Liver (tissue), 9 donors: ENCODE results near the gene HYKK. TPM values are rescaled to one million over a fixed set of nuclear protein-coding genes. Genes with fewer than 3 reads are reported as not detected.

Experiments used
- DNase-seq: peaks from one replicate; pipeline ENCODE4 v3.0.0-alpha.2; 2017; ENCODE audit warnings: low spot score
- H3K27ac ChIP-seq, 2 donors: one replicate each; pipeline ENCODE4 v1.7.0; 2013; ENCODE audit warnings: inconsistent platforms in 2 of 2, low read length in 2 of 2, control low read depth in 1 of 2, low read depth in 1 of 2, mild to moderate bottlenecking in 1 of 2
- H3K27me3 ChIP-seq, 4 donors: one replicate each; pipeline versions ENCODE4 v1.6.1 to v1.7.0; 2013; ENCODE audit warnings: low read length in 3 of 4, inconsistent platforms in 1 of 4, mild to moderate bottlenecking in 1 of 4, moderate library complexity in 1 of 4; ENCODE audit not compliant: control insufficient read depth in 4 of 4, insufficient read depth in 4 of 4
- H3K36me3 ChIP-seq, 4 donors: one replicate each; pipeline versions ENCODE4 v1.6.1 to v1.7.0; 2013; ENCODE audit warnings: low read length in 3 of 4, mild to moderate bottlenecking in 3 of 4, low read depth in 1 of 4, moderate library complexity in 1 of 4; ENCODE audit not compliant: control insufficient read depth in 4 of 4, insufficient read depth in 3 of 4
- H3K4me1 ChIP-seq, 4 donors: one replicate each; pipeline versions ENCODE4 v1.6.1 to v1.7.0; 2013; ENCODE audit warnings: low read length in 3 of 4, mild to moderate bottlenecking in 3 of 4, moderate library complexity in 1 of 4; ENCODE audit not compliant: control insufficient read depth in 4 of 4, insufficient read depth in 4 of 4
- H3K4me3 ChIP-seq, 3 donors: one replicate each; pipeline versions ENCODE4 v1.6.1 to v1.7.0; 2013; ENCODE audit warnings: low read length in 3 of 3, control low read depth in 1 of 3, low read depth in 1 of 3, mild to moderate bottlenecking in 1 of 3
- H3K9ac ChIP-seq, 2 donors: one replicate each; pipeline ENCODE4 v1.7.0; 2013; ENCODE audit warnings: low read length in 2 of 2, mild to moderate bottlenecking in 2 of 2, moderate library complexity in 2 of 2, control low read depth in 1 of 2, low read depth in 1 of 2
- H3K9me3 ChIP-seq, 4 donors: one replicate each; pipeline versions ENCODE4 v1.6.1 to v1.7.0; 2013; ENCODE audit warnings: low read length in 3 of 4; ENCODE audit not compliant: control insufficient read depth in 4 of 4
- ATF3 ChIP-seq: IDR thresholded peaks from 2 replicates; pipeline ENCODE4 v1.6.1; 2016; ENCODE audit warnings: antibody characterized with exemption
- EGR1 ChIP-seq, 2 donors: IDR thresholded peaks; 2 replicates each; pipeline ENCODE4 v1.6.1; 2016 to 2018; ENCODE audit warnings: antibody characterized with exemption in 2 of 2, low read depth in 2 of 2
- FOXA1 ChIP-seq: IDR thresholded peaks from 2 replicates; pipeline ENCODE4 v1.6.1; 2016; ENCODE audit warnings: antibody characterized with exemption
- FOXA2 ChIP-seq: IDR thresholded peaks from 2 replicates; pipeline ENCODE4 v1.6.1; 2016; ENCODE audit warnings: antibody characterized with exemption
- GABPA ChIP-seq, 2 donors: IDR thresholded peaks in 1 of 2; conservative IDR thresholded peaks in 1 of 2; 2 replicates each; pipeline ENCODE4 v1.6.1; 2016; ENCODE audit warnings: antibody characterized with exemption in 2 of 2, mild to moderate bottlenecking in 1 of 2, moderate library complexity in 1 of 2
- HNF4A ChIP-seq, 2 donors: conservative IDR thresholded peaks; 2 replicates each; pipeline ENCODE4 v1.6.1; 2016; ENCODE audit warnings: antibody characterized with exemption in 2 of 2, mild to moderate bottlenecking in 2 of 2
- JUND ChIP-seq, 2 donors: IDR thresholded peaks; 2 replicates each; pipeline ENCODE4 v1.6.1; 2016; ENCODE audit warnings: antibody characterized with exemption in 2 of 2
- MAX ChIP-seq: IDR thresholded peaks from 2 replicates; pipeline ENCODE4 v1.6.1; 2016; ENCODE audit warnings: antibody characterized with exemption
- NR2F2 ChIP-seq: IDR thresholded peaks from 2 replicates; pipeline ENCODE4 v1.6.1; 2016; ENCODE audit warnings: antibody characterized with exemption
- RAD21 ChIP-seq, 2 donors: IDR thresholded peaks; 2 replicates each; pipeline ENCODE4 v1.6.1; 2016; ENCODE audit warnings: antibody characterized with exemption in 2 of 2, mild to moderate bottlenecking in 2 of 2
- SP1 ChIP-seq: IDR thresholded peaks from 2 replicates; pipeline ENCODE4 v1.6.1; 2018; ENCODE audit warnings: antibody characterized with exemption, mild to moderate bottlenecking
- YY1 ChIP-seq: IDR thresholded peaks from 2 replicates; pipeline ENCODE4 v1.6.1; 2016; ENCODE audit warnings: antibody characterized with exemption, mild to moderate bottlenecking
- ZBTB33 ChIP-seq: IDR thresholded peaks from 2 replicates; pipeline ENCODE4 v1.6.1; 2016; ENCODE audit warnings: antibody characterized with exemption
- whole genome bisulfite sequencing: extraction: QIAGEN DNeasy Blood & Tissue Kit; methylation state at CpG from one replicate; pipeline ENCODE4 v1.1.7; 2013; 5-methylcytosine and 5-hydroxymethylcytosine counted together
- polyA plus RNA-seq, 2 donors: library from polyadenylated mRNA; stranded (reverse) in 1 of 2; unstranded in 1 of 2; fragments of 200-250 nt in 1 of 2; fragments of >200 nt in 1 of 2; fragmentation: Nextera tagmentation in 1 of 2; extraction: Ambion mirVana in 1 of 2; gene quantifications; one replicate each; pipeline versions ENCODE4 v1.2.1 to v1.2.3, GENCODE V29; 2013 to 2015
- total RNA-seq, 2 donors: library from RNA; depleted of rRNA; stranded (reverse); fragments of >200 nt; gene quantifications; one replicate each; pipeline ENCODE4 v1.2.3, GENCODE V29; 2014
- TF ChIP-seq, protein P1 (sequence below): IDR thresholded peaks from 2 replicates; pipeline ENCODE4 v1.6.1; 2016; ENCODE audit warnings: antibody characterized with exemption, mild to moderate bottlenecking
- TF ChIP-seq, protein P2 (sequence below): fragments of 150-350 bp; IDR thresholded peaks from 2 replicates; pipeline ENCODE4 v1.5.1; 2017; ENCODE audit warnings: improper control_type of control experiment, low read depth, low read length; ENCODE audit not compliant: missing input control
- donor health status: healthy.
- donor health status: healthy.
- donor health status: healthy.
- donor health status: healthy.
- donor health status: healthy.

HYKK gene
- total and polyA plus RNA-seq, 4 donors: 1.7 to 7.7 (median 2.2) TPM

- WGBS: 98% methylated on average over 4 of the region's 4 CpGs
- H3K36me3 ChIP-seq: peaks cover 4 to 29% (median 24%) of the 10 kb centered on the region in 4 donors
- TF ChIP-seq SP1: no peak
- TF ChIP-seq NR2F2: no peak
- no peak for TF ChIP-seq JUND (IDR thresholded peaks at IDR 0.05)
- TF ChIP-seq FOXA2: no peak
- no peak for TF ChIP-seq MAX
- no peak for TF ChIP-seq YY1
- TF ChIP-seq ZBTB33: no peak
- no peak for TF ChIP-seq EGR1 (IDR thresholded peaks at IDR 0.05; ENCODE audit: low read depth in 2 of 2)
- TF ChIP-seq, protein P1, sequence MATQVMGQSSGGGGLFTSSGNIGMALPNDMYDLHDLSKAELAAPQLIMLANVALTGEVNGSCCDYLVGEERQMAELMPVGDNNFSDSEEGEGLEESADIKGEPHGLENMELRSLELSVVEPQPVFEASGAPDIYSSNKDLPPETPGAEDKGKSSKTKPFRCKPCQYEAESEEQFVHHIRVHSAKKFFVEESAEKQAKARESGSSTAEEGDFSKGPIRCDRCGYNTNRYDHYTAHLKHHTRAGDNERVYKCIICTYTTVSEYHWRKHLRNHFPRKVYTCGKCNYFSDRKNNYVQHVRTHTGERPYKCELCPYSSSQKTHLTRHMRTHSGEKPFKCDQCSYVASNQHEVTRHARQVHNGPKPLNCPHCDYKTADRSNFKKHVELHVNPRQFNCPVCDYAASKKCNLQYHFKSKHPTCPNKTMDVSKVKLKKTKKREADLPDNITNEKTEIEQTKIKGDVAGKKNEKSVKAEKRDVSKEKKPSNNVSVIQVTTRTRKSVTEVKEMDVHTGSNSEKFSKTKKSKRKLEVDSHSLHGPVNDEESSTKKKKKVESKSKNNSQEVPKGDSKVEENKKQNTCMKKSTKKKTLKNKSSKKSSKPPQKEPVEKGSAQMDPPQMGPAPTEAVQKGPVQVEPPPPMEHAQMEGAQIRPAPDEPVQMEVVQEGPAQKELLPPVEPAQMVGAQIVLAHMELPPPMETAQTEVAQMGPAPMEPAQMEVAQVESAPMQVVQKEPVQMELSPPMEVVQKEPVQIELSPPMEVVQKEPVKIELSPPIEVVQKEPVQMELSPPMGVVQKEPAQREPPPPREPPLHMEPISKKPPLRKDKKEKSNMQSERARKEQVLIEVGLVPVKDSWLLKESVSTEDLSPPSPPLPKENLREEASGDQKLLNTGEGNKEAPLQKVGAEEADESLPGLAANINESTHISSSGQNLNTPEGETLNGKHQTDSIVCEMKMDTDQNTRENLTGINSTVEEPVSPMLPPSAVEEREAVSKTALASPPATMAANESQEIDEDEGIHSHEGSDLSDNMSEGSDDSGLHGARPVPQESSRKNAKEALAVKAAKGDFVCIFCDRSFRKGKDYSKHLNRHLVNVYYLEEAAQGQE: no peak
- TF ChIP-seq RAD21 (IDR thresholded peaks at IDR 0.05): no peak
- TF ChIP-seq GABPA (IDR thresholded peaks at IDR 0.05 in 1 of 2, conservative IDR thresholded peaks at IDR 0.05 in 1 of 2): no peak
Measured at GRCh38 chr15:78501857-78502256, 5.5 kb upstream of the HYKK start.

GRCh38 chr15:78502641-78503040 is 4.7 kb upstream of the HYKK start:
- no peak overlapping the region for H3K27ac ChIP-seq
- no peak for TF ChIP-seq GABPA (IDR thresholded peaks at IDR 0.05 in 1 of 2, conservative IDR thresholded peaks at IDR 0.05 in 1 of 2)
- no peak for TF ChIP-seq YY1
- no peak for TF ChIP-seq ZBTB33
- TF ChIP-seq MAX: no peak
- TF ChIP-seq ATF3: no peak
- no peak for TF ChIP-seq HNF4A (conservative IDR thresholded peaks at IDR 0.05)
- TF ChIP-seq NR2F2: no peak
- TF ChIP-seq JUND (IDR thresholded peaks at IDR 0.05): no peak
- no peak for TF ChIP-seq FOXA2
- TF ChIP-seq, protein P2, sequence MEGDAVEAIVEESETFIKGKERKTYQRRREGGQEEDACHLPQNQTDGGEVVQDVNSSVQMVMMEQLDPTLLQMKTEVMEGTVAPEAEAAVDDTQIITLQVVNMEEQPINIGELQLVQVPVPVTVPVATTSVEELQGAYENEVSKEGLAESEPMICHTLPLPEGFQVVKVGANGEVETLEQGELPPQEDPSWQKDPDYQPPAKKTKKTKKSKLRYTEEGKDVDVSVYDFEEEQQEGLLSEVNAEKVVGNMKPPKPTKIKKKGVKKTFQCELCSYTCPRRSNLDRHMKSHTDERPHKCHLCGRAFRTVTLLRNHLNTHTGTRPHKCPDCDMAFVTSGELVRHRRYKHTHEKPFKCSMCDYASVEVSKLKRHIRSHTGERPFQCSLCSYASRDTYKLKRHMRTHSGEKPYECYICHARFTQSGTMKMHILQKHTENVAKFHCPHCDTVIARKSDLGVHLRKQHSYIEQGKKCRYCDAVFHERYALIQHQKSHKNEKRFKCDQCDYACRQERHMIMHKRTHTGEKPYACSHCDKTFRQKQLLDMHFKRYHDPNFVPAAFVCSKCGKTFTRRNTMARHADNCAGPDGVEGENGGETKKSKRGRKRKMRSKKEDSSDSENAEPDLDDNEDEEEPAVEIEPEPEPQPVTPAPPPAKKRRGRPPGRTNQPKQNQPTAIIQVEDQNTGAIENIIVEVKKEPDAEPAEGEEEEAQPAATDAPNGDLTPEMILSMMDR: no peak
- TF ChIP-seq, protein P1: no peak
- no peak for TF ChIP-seq FOXA1
- no peak for DNase-seq
- WGBS: 98% methylated on average over 2 of the region's 2 CpGs
- no peak overlapping the region for H3K9ac ChIP-seq
- H3K36me3 ChIP-seq: peaks cover 4 to 22% (median 17%) of the 10 kb centered on the region in 4 donors
- H3K9me3 ChIP-seq: peaks cover 0 to 2% (median 0%) of the 10 kb centered on the region in 4 donors
- no peak overlapping the region for H3K4me3 ChIP-seq
- H3K4me1 ChIP-seq: peaks cover 0 to 7% (median 2%) of the 10 kb centered on the region in 4 donors
- no peaks in the 10 kb centered on the region for H3K27me3 ChIP-seq

More at GRCh38 chr15:78501857-78502256, 5.5 kb upstream of the HYKK start:
- Histone ChIP-seq H3K4me3 (no peak overlapping the region), H3K9me3 (peaks cover 0 to 2% (median 0%) of the 10 kb centered on the region in 4 donors), H3K27ac (no peak overlapping the region), H3K9ac (no peak overlapping the region), H3K4me1 (peaks cover 0 to 2% (median 1%) of the 10 kb centered on the region in 4 donors), H3K27me3 (no peaks in the 10 kb centered on the region)
- no peak for DNase-seq
